A549 (cell line): ENCODE measurements around the gene ATRN. TPM values are rescaled to one million over a fixed set of nuclear protein-coding genes. Genes with fewer than 3 reads are reported as not detected.

ENCODE experiments used
- ATAC-seq, 2 experiments: fragments of 200-7000 bp in 1 of 2; fragments of >200 bp in 1 of 2; cut with Nextera tagmentation in 1 of 2; cut with Tn5 transposase in 1 of 2; 3 replicates each; pipeline versions ENCODE4 v1.8.0 to v1.9.1; 2018 to 2020; ENCODE audit warnings: mild to moderate bottlenecking in 1 of 2, moderate library complexity in 1 of 2
- CTCF ChIA-PET: fragments of 300-600 bp; sonication (Branson Sonifier 250); formaldehyde crosslinking; extraction: SDS; loops from one replicate; lab custom pipeline; 2021; ENCODE audit warnings: antibody characterized with exemption, inconsistent platforms; lab: Yijun Ruan, JAX
- POLR2A ChIA-PET: fragments of 350-600 bp; formaldehyde crosslinking; extraction: SDS; loops from one replicate; lab custom pipeline; 2021; ENCODE audit warnings: antibody characterized with exemption, inconsistent platforms; lab: Yijun Ruan, JAX
- DNase-seq, 2 experiments: peaks; one replicate each; pipeline versions ENCODE4 v3.0.0 to v3.0.0-alpha.2; 2011 to 2016; ENCODE audit warnings: low read depth in 1 of 2, low spot score in 1 of 2
- FAIRE-seq: peaks from 2 replicates; lab custom pipeline; 2011; peaks lifted over from hg19 to GRCh38; lab: Jason Lieb, UNC
- H3K27ac ChIP-seq, 2 experiments: fragments of >200 bp; sonication (Bioruptor Twin); formaldehyde crosslinking; 3 replicates each; pipeline ENCODE4 v1.5.1; 2016 to 2017
- H3K4me1 ChIP-seq: fragments of >200 bp; sonication (Bioruptor Twin); formaldehyde crosslinking; 3 replicates; pipeline ENCODE4 v1.6.1; 2016
- H3K4me2 ChIP-seq: fragments of >200 bp; sonication (Bioruptor Twin); formaldehyde crosslinking; 3 replicates; pipeline ENCODE4 v1.6.1; 2016
- H3K4me3 ChIP-seq: fragments of >200 bp; sonication (Bioruptor Twin); formaldehyde crosslinking; 3 replicates; pipeline ENCODE4 v1.5.1; 2016
- H3K9me3 ChIP-seq: fragments of >200 bp; sonication (Bioruptor Twin); formaldehyde crosslinking; 3 replicates; pipeline ENCODE4 v1.6.1; 2016
- CHD4 ChIP-seq: fragments of 200-600 bp; sonication (generic); IDR thresholded peaks from 2 replicates; pipeline ENCODE4 v1.6.1; 2016; ENCODE audit warnings: antibody characterized with exemption, mild to moderate bottlenecking, borderline replicate concordance
- FOSL2 ChIP-seq, 2 experiments: fragments of 450-650 bp in 1 of 2; fragments of >200 bp in 1 of 2; sonication (Bioruptor Twin) in 1 of 2; formaldehyde crosslinking; IDR thresholded peaks; 2 replicates each; pipeline versions ENCODE4 v1.5.0 to v1.6.1; 2016 to 2020; ENCODE audit warnings: mild to moderate bottlenecking in 1 of 2, moderate library complexity in 1 of 2
- HDAC2 ChIP-seq: fragments of 200-600 bp; sonication (generic); IDR thresholded peaks from 2 replicates; pipeline ENCODE4 v1.6.1; 2016
- HES2 ChIP-seq: fragments of >200 bp; sonication (Bioruptor Twin); formaldehyde crosslinking; IDR thresholded peaks from 2 replicates; pipeline ENCODE4 v1.6.1; 2016
- HEYL ChIP-seq: fragments of 250-450 bp; sonication (Bioruptor Pico); IDR thresholded peaks from 2 replicates; pipeline ENCODE4 v1.8.0; 2021; ENCODE audit warnings: mild to moderate bottlenecking, moderate library complexity
- HOXB13 ChIP-seq: fragments of 250-450 bp; sonication (Bioruptor Pico); IDR thresholded peaks from 2 replicates; pipeline ENCODE4 v1.5.0; 2020; ENCODE audit warnings: low read depth, mild to moderate bottlenecking, moderate library complexity
- HOXB5 ChIP-seq: fragments of 250-450 bp; sonication (Bioruptor Pico); IDR thresholded peaks from 2 replicates; pipeline ENCODE4 v1.5.0; 2020; ENCODE audit warnings: mild to moderate bottlenecking, moderate library complexity
- JUNB ChIP-seq: fragments of >200 bp; sonication (Bioruptor Twin); formaldehyde crosslinking; IDR thresholded peaks from 2 replicates; pipeline ENCODE4 v1.6.1; 2016
- KDM1A ChIP-seq: fragments of 200-600 bp; sonication (generic); IDR thresholded peaks from 2 replicates; pipeline ENCODE4 v1.6.1; 2016; ENCODE audit warnings: low read depth, mild to moderate bottlenecking
- MYC ChIP-seq: IDR thresholded peaks from 2 replicates; pipeline ENCODE4 v1.6.1; 2012; ENCODE audit warnings: mild to moderate bottlenecking, inconsistent platforms, low read length, improper control_type of control experiment, borderline replicate concordance
- NFE2L2 ChIP-seq: fragments of 150-350 bp; conservative IDR thresholded peaks from 2 replicates; pipeline ENCODE4 v1.6.1; 2014; ENCODE audit warnings: low read length
- NPAS2 ChIP-seq: fragments of 250-450 bp; sonication (Bioruptor Pico); IDR thresholded peaks from 2 replicates; pipeline ENCODE4 v1.8.0; 2022; ENCODE audit warnings: mild to moderate bottlenecking, moderate library complexity, borderline replicate concordance
- RAD21 ChIP-seq, 2 experiments: fragments of >200 bp in 1 of 2; sonication (Bioruptor Twin) in 1 of 2; formaldehyde crosslinking in 1 of 2; IDR thresholded peaks in 1 of 2; conservative IDR thresholded peaks in 1 of 2; 2 replicates in 1 of 2; 3 replicates in 1 of 2; pipeline ENCODE4 v1.6.1; 2012 to 2018; ENCODE audit warnings: inconsistent platforms in 1 of 2
- RFX5 ChIP-seq: fragments of 450-650 bp; IDR thresholded peaks from 2 replicates; pipeline ENCODE4 v1.7.1; 2014; ENCODE audit warnings: antibody characterized with exemption, mild to moderate bottlenecking, moderate library complexity
- SREBF2 ChIP-seq: fragments of 450-650 bp; IDR thresholded peaks from 2 replicates; pipeline ENCODE4 v1.6.1; 2014; ENCODE audit warnings: mild to moderate bottlenecking, moderate library complexity
- TP53 ChIP-seq: fragments of 250-450 bp; sonication (Bioruptor Pico); IDR thresholded peaks from 2 replicates; pipeline ENCODE4 v1.5.0; 2021; ENCODE audit warnings: mild to moderate bottlenecking, moderate library complexity
- ZFP36 ChIP-seq: fragments of 450-650 bp; IDR thresholded peaks from 2 replicates; pipeline ENCODE4 v1.6.1; 2014; ENCODE audit warnings: borderline replicate concordance; ENCODE audit not compliant: partially characterized antibody
- ZSCAN20 ChIP-seq: fragments of 250-450 bp; sonication (Bioruptor Pico); IDR thresholded peaks from 2 replicates; pipeline ENCODE4 v1.8.0; 2022; ENCODE audit warnings: mild to moderate bottlenecking, moderate library complexity
- WGBS: methylation state at CpG from one replicate; pipeline ENCODE4 v1.1.6; 2017; ENCODE audit errors: missing lambda C conversion rate; 5-methylcytosine and 5-hydroxymethylcytosine counted together
- polyA plus RNA-seq, 4 experiments: library from polyadenylated mRNA; depleted of rRNA in 3 of 4; stranded (reverse); fragments of >200 nt; fragmentation: RNase III in 1 of 4; extraction: RNeasy Plus Mini Kit Qiagen cat#74134 plus additional on column Dnase treatment in 1 of 4; gene quantifications; 2 replicates in 3 of 4; 3 replicates in 1 of 4; pipeline ENCODE4 v1.2.3, GENCODE V29; 2011 to 2017
- TF ChIP-seq, protein P1 (sequence below): fragments of 150-350 bp; IDR thresholded peaks from 2 replicates; pipeline ENCODE4 v1.6.1; 2014; ENCODE audit warnings: low read depth, mild to moderate bottlenecking, low read length

The ATRN gene
- polyA plus RNA-seq, 2 of the 4 experiments (the other 2 are of a cell fraction): 21.3 to 58.7 TPM

DNA sequence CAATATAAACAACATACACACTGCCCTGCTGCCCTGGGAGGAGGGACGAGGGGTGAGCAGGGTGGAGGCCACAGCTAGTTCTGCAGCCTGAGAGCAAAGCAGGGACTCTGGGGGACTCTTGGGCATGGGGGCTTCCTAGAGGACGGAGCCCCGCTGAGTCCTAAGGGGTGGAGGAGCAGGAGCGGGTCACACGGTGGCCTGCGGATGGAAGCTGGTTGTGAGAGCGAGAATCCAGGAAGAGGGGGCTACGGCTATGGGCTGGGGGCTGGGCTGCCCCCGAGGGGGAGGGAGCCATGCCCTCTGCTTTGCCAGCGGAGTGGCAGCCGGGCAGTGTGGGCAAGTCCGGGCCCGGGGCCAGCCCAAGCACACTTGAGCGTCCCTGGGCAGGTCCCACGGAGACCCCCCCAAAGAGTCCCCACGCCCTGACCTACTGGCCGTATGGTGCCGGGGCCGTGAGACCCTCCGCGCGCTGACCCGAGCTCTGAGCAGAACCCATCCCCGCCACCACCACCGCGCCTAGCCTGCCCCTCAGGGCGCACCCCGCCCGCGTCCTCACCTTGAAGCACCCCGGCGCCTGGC lies 210.6 kb downstream of the ATRN start:
- ChIA-PET POLR2A (no interaction called here), CTCF (interaction anchor here (0.6 to 61.5 kb wide), 6 partner anchors 11 to 343 kb away, joined by 3 to 2233 read pairs (median 4); partner anchors contain the start of genes ADISSP, HSPA12B, SIGLEC1 and SPEF1)
- Histone ChIP-seq H3K27ac (no peak overlapping the region), H3K9me3 (no peaks in the 10 kb centered on the region), H3K4me3 (no peak overlapping the region), H3K4me2 (peak overlapping the region; percentile 48), H3K4me1 (peaks cover 11% of the 10 kb centered on the region; the same call in 1 of the 3 replicates)
- ATAC-seq (no peak), DNase-seq (no peak), FAIRE-seq (no peak)
- 82% methylated on average over 21 of the region's 32 CpGs for WGBS
- TF ChIP-seq FOSL2 (IDR thresholded peaks at IDR 0.05) (no peak), FOSL2 (CRISPR knock-in tag; IDR thresholded peaks at IDR 0.05) (no peak), HEYL (CRISPR knock-in tag) (no peak), SREBF2 (no peak)

GRCh38 chr20:3681931-3682781 lies 211.3 kb downstream of the ATRN start, which contains the start of gene ADAM33:
ADAM33 (minus strand) TSS chr20:3682010; CDS start chr20:3682004, 6 bp downstream.
- Histone ChIP-seq H3K4me1 (peaks cover 14% of the 10 kb centered on the region; the same call in 2 of the 3 replicates), H3K4me2 (peak within 1 kb of the TSS; percentile 48), H3K4me3 (no peak within 1 kb of the TSS), H3K27ac (peak within 1 kb of the TSS in 1 of 2 experiments; percentile 51; a peak in 2 of 6 replicates), H3K9me3 (no peaks in the 10 kb centered on the region)
- ChIA-PET CTCF (interaction anchor here (0.5 to 61.5 kb wide), 8 partner anchors 11 to 1406 kb away, joined by 3 to 2233 read pairs (median 4); partner anchors contain the start of genes ADISSP, HSPA12B, SIGLEC1 and SPEF1), POLR2A (no interaction called here)
- 79% methylated on average over 37 of the region's 65 CpGs for WGBS
- DNase-seq: no peak
- TF ChIP-seq NFE2L2 (no peak), HES2 (no peak), HDAC2 (no peak), NPAS2 (no peak), ZSCAN20 (no peak), KDM1A (no peak), CHD4 (no peak), HOXB13 (CRISPR knock-in tag) (no peak), HOXB5 (CRISPR knock-in tag) (no peak)
- TF ChIP-seq, protein P1, sequence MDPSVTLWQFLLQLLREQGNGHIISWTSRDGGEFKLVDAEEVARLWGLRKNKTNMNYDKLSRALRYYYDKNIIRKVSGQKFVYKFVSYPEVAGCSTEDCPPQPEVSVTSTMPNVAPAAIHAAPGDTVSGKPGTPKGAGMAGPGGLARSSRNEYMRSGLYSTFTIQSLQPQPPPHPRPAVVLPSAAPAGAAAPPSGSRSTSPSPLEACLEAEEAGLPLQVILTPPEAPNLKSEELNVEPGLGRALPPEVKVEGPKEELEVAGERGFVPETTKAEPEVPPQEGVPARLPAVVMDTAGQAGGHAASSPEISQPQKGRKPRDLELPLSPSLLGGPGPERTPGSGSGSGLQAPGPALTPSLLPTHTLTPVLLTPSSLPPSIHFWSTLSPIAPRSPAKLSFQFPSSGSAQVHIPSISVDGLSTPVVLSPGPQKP: no peak
- no peak for FAIRE-seq
- no peak; a peak in 1 of 6 replicates for ATAC-seq

DNA sequence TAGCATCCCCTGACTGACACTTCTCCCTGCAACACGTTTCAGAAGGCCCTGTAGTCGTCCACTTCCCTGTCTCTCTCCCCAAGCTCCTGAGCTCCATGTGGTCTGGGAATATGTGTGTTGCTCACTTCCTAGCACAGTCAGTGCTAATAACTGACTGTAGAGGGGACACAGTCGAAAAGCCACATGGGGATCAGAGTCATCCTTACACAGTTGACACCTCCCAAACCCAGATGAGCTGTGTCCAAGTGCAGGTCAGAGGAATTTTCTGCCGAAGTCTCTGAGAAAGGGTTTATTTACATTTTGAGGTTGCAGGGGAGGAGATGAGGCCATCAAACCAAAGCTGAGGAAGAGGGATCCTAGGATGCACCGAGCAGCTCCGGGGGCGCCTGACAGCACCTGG lies 214.5 kb downstream of the ATRN start:
- H3K4me1 ChIP-seq: peaks cover 12% of the 10 kb centered on the region; the same call in 2 of the 3 replicates
- no peak for TF ChIP-seq MYC
- TF ChIP-seq RAD21 (conservative IDR thresholded peaks at IDR 0.05 in 1 of 2, IDR thresholded peaks at IDR 0.05 in 1 of 2): no peak
- TF ChIP-seq RFX5: no peak
- TF ChIP-seq JUNB: no peak
- no peak for TF ChIP-seq ZFP36
- no peak for TF ChIP-seq TP53 (CRISPR knock-in tag)
- TF ChIP-seq, all 56 proteins: peak for 0
- Histone ChIP-seq H3K9me3 (no peaks in the 10 kb centered on the region), H3K27ac (no peak overlapping the region), H3K4me3 (no peak overlapping the region), H3K4me2 (no peak overlapping the region)
- no peak for ATAC-seq
- no peak for FAIRE-seq
- DNase-seq: no peak
- CTCF ChIA-PET: interaction anchor here (1.3 to 61.5 kb wide), 4 partner anchors 5 to 52 kb away, joined by 4 to 2233 read pairs (median 187); partner anchors contain the start of genes ADAM33, ADISSP, HSPA12B and SIGLEC1
- WGBS: 46% methylated on average over 7 of the region's 7 CpGs
- POLR2A ChIA-PET: no interaction called here
